Nucleus accumbens (tissue), 56 donors: ENCODE data around the gene ABAT.
A peak's percentile ranks its signal among the peaks of the same experiment; 100 is the strongest.

Experiments used
- DNase-seq, 56 donors: peaks; one replicate each; lab custom pipeline; 2025; lab: John Stamatoyannopoulos, UW

ABAT gene

GRCh38 chr16:8647721-8648318 is 26.6 kb upstream of the ABAT start:
- DNase-seq = no peak

- DNase-seq = no peak
Observed at GRCh38 chr16:8648877-8649276, 25.5 kb upstream of the ABAT start.

- no peak for DNase-seq
Observed at GRCh38 chr16:8649829-8650554, 24.4 kb upstream of the ABAT start.

GRCh38 chr16:8651958-8652357 is 22.5 kb upstream of the ABAT start:
- peak in 6 of 56 donors; percentile 1 to 26 (median 10) for DNase-seq

- DNase-seq = no peak
Observed at GRCh38 chr16:8655184-8655717, 19.2 kb upstream of the ABAT start.

- DNase-seq = peak in 5 of 56 donors; percentile 2 to 35 (median 12)
Observed at GRCh38 chr16:8656376-8656775, 18.0 kb upstream of the ABAT start.

GRCh38 chr16:8660841-8661301 is 13.5 kb upstream of the ABAT start:
- peak in 49 of 56 donors; percentile 4 to 77 (median 41) for DNase-seq

- DNase-seq = no peak
Observed at GRCh38 chr16:8661703-8662102, 12.7 kb upstream of the ABAT start.

- peak in 6 of 56 donors; percentile 3 to 46 (median 33) for DNase-seq
Observed at GRCh38 chr16:8663192-8664089, 11.0 kb upstream of the ABAT start.

- no peak for DNase-seq
Observed at GRCh38 chr16:8665529-8665928, 8.9 kb upstream of the ABAT start.

- no peak for DNase-seq
Observed at GRCh38 chr16:8667492-8667891, 6.9 kb upstream of the ABAT start.

GRCh38 chr16:8668113-8668512 is 6.3 kb upstream of the ABAT start:
- DNase-seq = no peak

GRCh38 chr16:8669481-8669880 is 4.9 kb upstream of the ABAT start:
- DNase-seq = no peak

- DNase-seq = no peak
Observed at GRCh38 chr16:8670014-8670560, 4.3 kb upstream of the ABAT start.

GRCh38 chr16:8673611-8674412 is 605 bp upstream of the ABAT start:
- DNase-seq = peak in 6 of 56 donors; percentile 45 to 75 (median 58)

- peak in 4 of 56 donors; percentile 1 to 24 (median 7) for DNase-seq
Observed at GRCh38 chr16:8675183-8676159, 1.1 kb downstream of the ABAT start.

GRCh38 chr16:8676160-8676547 is 1.7 kb downstream of the ABAT start:
- no peak for DNase-seq

- no peak for DNase-seq
Observed at GRCh38 chr16:8676737-8677375, 2.4 kb downstream of the ABAT start.
